ENCODE results near the gene NR3C2.

DNA sequence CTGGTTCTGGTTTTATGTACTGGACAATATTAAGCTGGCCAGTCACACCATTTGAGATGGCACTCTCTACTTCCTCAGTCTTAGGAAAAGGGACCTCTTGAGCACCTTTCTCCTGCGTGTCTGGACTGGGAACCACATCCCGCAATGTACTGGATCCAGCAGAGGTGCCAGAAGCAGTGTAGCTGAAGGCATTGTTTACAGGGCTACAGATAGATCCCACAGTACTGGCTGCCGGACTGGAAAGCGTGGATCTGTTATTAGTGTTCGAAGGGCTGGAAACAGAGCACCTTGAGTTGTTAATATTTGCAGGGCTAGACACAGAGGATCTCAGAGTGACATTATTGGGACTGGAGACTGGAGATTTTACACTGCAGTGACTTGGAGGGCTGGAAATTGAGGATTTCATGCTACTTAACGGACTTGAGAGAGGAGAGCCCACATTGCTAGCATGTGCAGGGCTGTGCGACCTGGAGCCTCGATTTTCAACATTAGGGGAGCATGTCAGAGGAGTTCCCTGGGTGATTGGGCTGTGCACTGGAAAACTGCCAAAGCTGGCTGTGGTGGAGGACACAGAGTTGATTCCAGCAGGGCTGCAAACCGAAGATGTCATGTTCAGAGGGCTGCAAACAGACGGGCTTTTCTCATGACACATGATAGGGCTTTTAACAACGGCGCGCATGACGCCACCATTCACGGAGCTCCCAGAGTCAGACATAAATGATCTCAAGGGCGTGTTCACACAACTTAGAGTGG lies 6.4 kb downstream of the NR3C2 start:
- TF ChIP-seq, protein P1, sequence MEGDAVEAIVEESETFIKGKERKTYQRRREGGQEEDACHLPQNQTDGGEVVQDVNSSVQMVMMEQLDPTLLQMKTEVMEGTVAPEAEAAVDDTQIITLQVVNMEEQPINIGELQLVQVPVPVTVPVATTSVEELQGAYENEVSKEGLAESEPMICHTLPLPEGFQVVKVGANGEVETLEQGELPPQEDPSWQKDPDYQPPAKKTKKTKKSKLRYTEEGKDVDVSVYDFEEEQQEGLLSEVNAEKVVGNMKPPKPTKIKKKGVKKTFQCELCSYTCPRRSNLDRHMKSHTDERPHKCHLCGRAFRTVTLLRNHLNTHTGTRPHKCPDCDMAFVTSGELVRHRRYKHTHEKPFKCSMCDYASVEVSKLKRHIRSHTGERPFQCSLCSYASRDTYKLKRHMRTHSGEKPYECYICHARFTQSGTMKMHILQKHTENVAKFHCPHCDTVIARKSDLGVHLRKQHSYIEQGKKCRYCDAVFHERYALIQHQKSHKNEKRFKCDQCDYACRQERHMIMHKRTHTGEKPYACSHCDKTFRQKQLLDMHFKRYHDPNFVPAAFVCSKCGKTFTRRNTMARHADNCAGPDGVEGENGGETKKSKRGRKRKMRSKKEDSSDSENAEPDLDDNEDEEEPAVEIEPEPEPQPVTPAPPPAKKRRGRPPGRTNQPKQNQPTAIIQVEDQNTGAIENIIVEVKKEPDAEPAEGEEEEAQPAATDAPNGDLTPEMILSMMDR (IDR thresholded peaks at IDR 0.05; ENCODE audit: low read depth, low read length, missing input control) = no peak
- no peak for TF ChIP-seq RAD21 (IDR thresholded peaks at IDR 0.05)
- TF ChIP-seq, protein P2, sequence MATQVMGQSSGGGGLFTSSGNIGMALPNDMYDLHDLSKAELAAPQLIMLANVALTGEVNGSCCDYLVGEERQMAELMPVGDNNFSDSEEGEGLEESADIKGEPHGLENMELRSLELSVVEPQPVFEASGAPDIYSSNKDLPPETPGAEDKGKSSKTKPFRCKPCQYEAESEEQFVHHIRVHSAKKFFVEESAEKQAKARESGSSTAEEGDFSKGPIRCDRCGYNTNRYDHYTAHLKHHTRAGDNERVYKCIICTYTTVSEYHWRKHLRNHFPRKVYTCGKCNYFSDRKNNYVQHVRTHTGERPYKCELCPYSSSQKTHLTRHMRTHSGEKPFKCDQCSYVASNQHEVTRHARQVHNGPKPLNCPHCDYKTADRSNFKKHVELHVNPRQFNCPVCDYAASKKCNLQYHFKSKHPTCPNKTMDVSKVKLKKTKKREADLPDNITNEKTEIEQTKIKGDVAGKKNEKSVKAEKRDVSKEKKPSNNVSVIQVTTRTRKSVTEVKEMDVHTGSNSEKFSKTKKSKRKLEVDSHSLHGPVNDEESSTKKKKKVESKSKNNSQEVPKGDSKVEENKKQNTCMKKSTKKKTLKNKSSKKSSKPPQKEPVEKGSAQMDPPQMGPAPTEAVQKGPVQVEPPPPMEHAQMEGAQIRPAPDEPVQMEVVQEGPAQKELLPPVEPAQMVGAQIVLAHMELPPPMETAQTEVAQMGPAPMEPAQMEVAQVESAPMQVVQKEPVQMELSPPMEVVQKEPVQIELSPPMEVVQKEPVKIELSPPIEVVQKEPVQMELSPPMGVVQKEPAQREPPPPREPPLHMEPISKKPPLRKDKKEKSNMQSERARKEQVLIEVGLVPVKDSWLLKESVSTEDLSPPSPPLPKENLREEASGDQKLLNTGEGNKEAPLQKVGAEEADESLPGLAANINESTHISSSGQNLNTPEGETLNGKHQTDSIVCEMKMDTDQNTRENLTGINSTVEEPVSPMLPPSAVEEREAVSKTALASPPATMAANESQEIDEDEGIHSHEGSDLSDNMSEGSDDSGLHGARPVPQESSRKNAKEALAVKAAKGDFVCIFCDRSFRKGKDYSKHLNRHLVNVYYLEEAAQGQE (IDR thresholded peaks at IDR 0.05) = no peak
- no peak for TF ChIP-seq HNF4G (IDR thresholded peaks at IDR 0.05)
- no peak for TF ChIP-seq EGR1 (IDR thresholded peaks at IDR 0.05; ENCODE audit: low read depth in 2 of 2)
- TF ChIP-seq FOXA1 (IDR thresholded peaks at IDR 0.05) = no peak
- TF ChIP-seq, protein P3, sequence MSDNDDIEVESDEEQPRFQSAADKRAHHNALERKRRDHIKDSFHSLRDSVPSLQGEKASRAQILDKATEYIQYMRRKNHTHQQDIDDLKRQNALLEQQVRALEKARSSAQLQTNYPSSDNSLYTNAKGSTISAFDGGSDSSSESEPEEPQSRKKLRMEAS (IDR thresholded peaks at IDR 0.05) = no peak
